NB4 (cell line): Measurements from ENCODE around the gene LRRC14B.

ENCODE experiments used
- DNase-seq: peaks from one replicate; pipeline ENCODE4 v3.0.0; 2010; ENCODE audit warnings: low read depth
- H3K4me3 ChIP-seq: one replicate; pipeline ENCODE4 v1.5.1; 2011; ENCODE audit warnings: mild to moderate bottlenecking, low read depth, low read length, moderate library complexity
- CTCF ChIP-seq: IDR thresholded peaks from one replicate; pipeline ENCODE4 v1.5.1; 2012; ENCODE audit warnings: low read depth, low read length
- MAX ChIP-seq: IDR thresholded peaks from 2 replicates; pipeline ENCODE4 v1.6.1; 2011; ENCODE audit warnings: low read depth, low read length
- MYC ChIP-seq: IDR thresholded peaks from 2 replicates; pipeline ENCODE4 v1.6.1; 2011; ENCODE audit warnings: low read depth, low read length
- POLR2A ChIP-seq: IDR thresholded peaks from 2 replicates; pipeline ENCODE4 v1.6.1; 2011; ENCODE audit warnings: mild to moderate bottlenecking; ENCODE audit not compliant: insufficient read length; ENCODE audit errors: extremely low read depth

LRRC14B gene

GRCh38 chr5:170971-171800 lies 20.1 kb upstream of the LRRC14B start:
- TF ChIP-seq CTCF, result no peak
- TF ChIP-seq MAX, result no peak
- DNase-seq, result no peak

GRCh38 chr5:171801-172331 lies 19.4 kb upstream of the LRRC14B start:
- H3K4me3 ChIP-seq, result no peak overlapping the region
- TF ChIP-seq MAX (no peak), CTCF (no peak), MYC (no peak), POLR2A (no peak)
- no peak for DNase-seq

More at GRCh38 chr5:170971-171800, 20.1 kb upstream of the LRRC14B start:
- H3K4me3 ChIP-seq, result no peak overlapping the region

- DNase-seq, result no peak
- no peak overlapping the region for H3K4me3 ChIP-seq
- no peak for TF ChIP-seq POLR2A
- TF ChIP-seq MYC, result no peak
- TF ChIP-seq MAX, result no peak
Measured at GRCh38 chr5:172421-172820, 18.9 kb upstream of the LRRC14B start.

GRCh38 chr5:172841-173251 lies 18.4 kb upstream of the LRRC14B start:
- H3K4me3 ChIP-seq, result no peak overlapping the region
- no peak for TF ChIP-seq CTCF
- no peak for TF ChIP-seq MAX
- TF ChIP-seq MYC, result no peak
- no peak for TF ChIP-seq POLR2A
- DNase-seq, result no peak

GRCh38 chr5:173392-174290 lies 17.7 kb upstream of the LRRC14B start:
- no peak overlapping the region for H3K4me3 ChIP-seq
- no peak for DNase-seq
- no peak for TF ChIP-seq MYC
- TF ChIP-seq MAX, result no peak
- TF ChIP-seq CTCF, result no peak
- TF ChIP-seq POLR2A, result no peak

GRCh38 chr5:174291-174600 lies 17.0 kb upstream of the LRRC14B start:
- no peak for DNase-seq
- no peak for TF ChIP-seq CTCF
- TF ChIP-seq MAX, result no peak
- TF ChIP-seq POLR2A, result no peak
- TF ChIP-seq MYC, result no peak
- no peak overlapping the region for H3K4me3 ChIP-seq
